HG03354 (cell line): Measurements from ENCODE around the gene IQCE.

Experiments used
- ATAC-seq: cut with Tn5 transposase; IDR thresholded peaks from one replicate; pipeline ENCODE4 v1.9.1; 2021; ENCODE audit warnings: mild to moderate bottlenecking; ENCODE audit not compliant: unreplicated experiment, poor library complexity, severe bottlenecking

IQCE gene

DNA sequence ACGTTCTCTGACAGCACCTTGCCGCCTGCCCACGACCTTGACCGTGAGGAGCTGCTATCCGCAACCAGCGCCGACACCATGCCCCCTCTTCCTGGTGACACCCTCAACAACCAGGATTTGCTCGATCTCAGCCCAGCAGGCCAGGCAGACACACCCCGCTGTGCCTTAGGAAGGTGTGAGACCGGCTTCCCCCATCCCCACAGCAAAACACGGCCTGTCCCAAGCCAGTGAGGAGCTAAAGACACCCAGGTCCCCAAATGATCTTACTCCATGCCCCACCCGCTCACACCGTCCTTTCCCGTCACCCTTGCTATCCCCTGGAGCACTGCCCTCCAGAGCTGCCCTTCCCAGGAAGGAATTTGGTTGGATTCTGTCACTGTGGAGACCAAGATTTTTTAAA lies 51.7 kb downstream of the IQCE start:
- ATAC-seq: no peak

DNA sequence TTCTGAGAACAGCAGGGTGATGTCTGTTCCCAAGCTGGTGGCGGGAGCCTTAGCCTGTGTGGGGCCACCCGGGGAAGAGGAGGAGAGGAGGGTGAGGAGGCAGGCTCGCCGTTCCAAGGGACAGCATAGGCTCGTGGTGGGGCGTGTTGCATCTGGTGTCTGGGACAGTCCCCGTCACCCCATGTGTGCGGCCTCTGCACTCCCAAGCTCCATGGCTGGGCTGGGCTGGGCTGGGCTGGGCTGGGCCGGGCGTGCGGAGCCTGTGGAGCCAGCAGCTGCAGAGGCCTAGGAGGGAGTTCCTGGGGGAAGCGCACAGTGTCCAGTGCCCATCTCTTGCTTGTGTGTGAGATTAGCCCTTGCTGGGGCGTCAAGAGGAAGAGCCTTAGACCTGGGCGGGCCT lies 52.1 kb downstream of the IQCE start:
- no peak for ATAC-seq

DNA sequence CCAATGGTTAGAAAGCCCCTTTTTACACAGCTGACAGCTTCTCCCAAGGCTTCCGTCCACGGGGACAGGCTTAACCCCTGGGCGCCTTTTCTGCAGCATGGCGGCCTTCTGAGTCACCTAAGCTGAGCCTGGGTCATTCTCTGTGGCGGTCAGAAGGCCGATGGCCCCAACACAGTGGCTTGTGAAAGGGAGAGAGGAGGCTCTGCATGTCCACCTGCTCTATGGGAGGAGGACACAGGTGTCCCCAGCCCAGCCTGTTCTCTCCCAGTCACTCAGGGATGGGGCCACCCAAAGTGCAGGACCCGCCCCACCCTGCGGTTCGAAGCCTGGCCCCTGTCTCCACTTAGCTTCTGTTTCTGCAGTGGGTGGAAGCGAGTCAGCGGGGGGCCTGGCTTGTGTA lies 52.6 kb downstream of the IQCE start:
- no peak for ATAC-seq

DNA sequence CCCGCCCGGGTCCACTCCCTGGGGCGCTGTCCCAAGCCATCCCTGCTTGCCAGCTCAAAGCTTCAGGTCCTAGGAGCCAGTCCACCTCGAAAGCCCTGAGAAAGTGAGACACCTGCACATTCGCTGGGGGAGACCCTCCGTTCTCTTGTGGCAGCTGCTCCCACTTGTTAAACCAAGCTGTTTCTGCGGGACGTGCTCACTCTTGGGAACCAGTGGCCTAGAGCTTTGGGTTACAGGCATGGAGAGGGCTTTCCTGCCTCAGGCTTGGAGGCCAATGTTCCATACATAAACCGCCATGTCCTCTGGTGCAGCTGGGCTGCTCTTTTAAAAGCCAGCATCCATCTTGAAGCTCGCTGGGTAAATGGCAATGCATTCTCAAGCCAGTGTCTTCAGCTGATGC lies 53.1 kb downstream of the IQCE start:
- ATAC-seq: no peak

DNA sequence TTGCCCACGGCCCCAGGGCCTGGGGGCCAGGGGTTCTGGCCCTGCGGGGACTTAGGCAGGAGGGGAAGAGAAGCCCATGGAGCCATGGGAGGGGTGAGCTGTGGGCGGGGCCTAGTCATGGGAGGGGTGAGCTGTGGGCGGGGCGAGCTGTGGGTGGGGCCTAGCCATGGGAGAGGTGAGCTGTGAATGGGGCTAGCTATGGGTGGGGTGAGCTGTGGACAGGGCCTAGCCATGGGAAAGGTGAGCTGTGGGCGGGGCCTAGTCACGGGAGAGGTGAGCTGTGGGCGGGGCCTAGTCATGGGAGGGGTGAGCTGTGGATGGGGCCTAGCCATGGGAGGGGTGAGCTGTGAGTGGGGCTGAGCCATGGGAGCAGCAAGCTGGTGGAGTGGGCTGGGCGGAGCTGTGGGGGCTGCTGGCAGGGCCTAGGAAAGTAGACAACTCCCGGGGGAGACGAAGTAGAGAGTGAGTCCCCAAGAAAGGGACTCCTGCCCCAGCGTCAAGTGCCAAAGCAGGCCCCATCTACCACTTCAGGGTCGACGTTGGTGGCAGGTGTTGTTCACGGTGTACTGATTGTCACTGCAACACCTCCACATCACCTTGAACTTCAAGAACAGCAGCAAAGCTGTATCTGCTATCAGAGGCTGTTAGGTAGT lies 53.8 kb downstream of the IQCE start:
- no peak for ATAC-seq

DNA sequence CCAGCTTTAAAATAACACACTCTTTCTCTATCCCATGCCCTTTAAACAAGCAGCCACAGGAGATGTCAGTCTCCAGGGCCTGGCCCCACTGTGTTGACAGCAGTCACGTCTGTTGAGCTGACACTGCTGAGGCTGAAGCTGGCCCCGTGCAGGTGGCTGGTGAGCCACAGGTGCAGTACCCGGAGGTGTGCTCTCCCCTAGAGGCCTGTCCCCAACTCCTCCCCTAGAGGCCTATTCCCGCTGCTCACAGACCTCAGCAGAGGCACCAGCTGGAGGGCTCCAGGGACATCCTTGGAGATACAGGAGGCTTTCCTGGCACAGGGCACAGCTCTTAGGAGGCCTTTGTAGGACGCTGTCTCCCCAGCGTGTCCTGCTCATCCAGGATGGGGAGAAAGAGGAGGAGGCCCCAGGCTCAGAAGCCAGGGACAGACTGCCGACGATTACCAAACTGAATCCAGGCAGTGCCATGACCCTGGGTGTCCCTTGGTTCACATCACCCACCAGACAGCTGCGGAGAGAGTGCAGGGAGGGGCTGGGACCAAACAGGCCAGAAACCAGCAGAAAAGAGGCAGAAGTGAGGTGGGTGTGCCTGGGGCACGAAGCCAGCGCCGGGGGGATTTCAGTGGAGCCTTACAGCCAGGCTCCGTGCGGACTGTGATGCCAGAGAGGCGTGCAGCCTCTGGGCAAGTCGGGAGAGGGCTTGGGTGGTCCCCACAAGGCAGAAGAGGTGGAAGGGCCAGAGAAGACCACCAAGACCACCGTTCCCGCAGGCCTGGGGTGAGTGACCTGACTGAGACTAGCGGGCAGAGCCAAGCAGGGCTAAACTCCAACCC lies 54.5 kb downstream of the IQCE start:
- no peak for ATAC-seq

DNA sequence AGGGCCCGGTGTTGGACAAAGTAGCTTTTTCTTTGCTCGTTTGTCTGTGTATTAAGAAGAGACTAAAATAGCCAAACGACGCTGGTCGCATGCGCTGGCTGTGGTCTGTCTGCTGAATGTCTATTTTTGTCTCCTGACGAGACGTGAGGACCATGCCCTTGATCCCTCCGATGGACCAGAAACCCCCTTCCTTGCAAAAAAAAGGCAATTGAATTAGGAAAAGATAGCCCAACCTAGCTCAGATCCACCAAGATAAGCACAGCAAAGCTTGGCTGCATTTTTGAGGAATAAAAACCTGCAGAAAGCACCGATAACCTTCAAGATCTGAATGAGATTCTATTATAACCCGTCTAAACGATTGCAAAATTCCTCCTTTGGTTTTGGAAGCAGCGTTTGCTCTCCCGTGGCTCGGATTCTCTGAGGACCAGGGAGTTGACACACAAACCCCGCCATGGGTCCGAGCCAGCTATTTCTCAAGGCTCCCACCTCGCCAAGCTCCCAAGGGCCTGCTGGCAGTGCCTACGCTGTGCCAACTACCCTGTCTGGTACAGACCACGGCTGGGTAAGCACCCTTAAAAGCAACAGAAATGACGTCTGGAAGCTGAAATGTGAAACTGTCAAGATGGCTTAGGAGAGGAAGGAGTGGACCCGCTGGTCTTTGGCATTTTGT lies 55.3 kb downstream of the IQCE start:
- no peak for ATAC-seq

DNA sequence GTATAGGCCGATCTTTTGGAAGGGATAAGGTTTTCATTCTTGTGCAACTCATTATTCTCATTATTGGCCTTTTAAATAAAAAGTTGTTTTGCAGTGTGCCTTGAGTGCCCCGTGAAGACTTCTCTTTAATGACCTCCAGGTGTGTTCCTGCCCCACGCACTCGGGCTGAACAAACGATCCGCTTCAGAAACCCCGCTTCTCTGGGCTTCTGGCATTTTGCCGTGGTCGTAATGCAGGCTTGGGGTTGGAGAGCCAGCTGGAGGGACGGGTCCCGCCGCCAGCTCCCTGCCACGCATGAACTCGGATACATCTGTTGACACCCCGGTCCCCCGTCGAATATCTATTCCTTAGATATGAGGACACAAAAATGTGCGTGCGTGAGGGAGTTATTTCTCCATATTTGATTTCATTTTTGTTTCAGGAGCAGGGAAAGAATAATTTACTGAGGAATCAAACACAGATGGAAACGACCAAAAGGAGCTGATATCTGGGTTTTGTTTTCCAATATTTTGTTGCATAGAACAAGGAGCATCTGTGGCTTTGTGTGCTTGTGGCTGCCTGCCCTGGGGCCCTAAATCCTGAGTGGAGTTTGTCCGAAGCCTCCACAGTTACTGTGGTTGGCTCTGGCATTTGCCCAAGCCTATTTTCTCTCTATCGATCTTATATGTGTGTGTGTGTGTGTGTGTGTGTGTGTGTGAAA lies 56.0 kb downstream of the IQCE start:
- no peak for ATAC-seq

DNA sequence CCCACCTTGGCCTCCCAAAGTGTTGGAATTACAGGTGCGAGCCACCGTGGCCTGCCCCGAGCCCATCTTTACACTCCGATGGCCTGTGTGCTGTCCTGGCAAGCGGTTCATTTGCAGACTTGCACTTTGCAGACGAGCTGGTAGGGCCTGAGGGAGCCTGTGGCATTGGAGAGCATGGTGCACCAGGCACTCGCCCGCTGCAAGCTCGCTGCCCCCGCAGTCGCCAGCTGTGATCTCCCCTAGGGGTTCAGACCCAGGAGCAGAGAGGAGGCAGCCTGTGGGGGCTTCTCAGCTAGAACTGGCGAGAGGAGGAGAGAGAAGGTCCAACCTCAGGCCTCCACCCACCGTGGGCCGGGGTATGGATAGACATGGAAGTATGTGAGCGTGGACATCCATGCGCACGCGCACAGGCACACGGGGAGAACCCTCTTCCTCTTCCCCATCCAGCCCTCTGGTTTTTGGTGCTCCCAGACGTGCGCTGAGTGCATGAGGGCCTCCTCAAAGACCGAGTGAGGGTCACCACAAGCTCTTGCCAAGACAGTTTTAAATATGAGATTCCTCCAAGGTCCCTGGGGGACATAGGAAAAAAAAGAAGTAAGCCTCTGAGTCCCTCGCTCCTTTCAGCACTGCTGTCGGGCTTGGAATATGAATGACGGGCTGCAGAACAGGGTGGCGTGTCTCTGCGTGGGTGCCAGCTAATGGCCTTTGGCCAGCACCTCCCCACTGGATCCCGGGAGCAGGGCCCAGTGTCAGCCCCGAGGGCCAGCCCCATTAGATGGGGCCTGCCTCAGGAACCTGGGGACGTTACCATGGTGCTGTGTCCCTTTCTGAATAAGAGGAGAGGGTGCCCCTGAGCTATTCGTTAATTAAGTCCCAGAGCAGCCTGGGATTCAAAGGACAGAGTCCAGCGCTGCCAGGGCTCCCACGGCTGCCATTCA lies 57.9 kb downstream of the IQCE start:
- no peak for ATAC-seq

DNA sequence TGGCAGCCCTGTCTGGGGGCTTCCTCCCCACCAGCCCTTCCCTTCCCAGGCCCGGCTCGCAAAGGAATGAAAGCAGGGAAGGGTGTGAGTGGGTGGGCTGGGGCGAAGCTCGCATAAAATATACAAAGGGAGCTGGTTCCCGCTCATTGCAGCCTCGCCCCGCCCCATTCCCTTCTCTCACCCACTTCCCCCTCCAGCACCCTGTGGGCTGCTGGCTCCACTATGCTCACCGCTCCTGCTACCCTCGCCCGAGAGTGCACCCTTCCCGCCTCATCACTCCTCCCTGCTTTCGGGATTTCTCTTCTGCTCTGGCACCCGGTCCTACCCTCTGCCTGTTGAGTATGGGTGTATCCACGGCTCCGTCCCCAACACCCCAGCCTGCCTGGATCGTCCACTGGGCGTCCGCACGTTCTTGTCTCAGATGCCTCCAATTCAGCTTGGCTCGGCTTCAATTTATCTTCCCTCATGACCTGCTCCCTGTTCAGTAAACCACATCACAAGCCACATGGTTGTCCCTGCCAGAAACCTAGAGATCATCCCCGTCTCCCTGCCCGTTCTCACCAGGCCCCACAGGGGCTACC lies 58.6 kb downstream of the IQCE start:
- ATAC-seq: no peak

DNA sequence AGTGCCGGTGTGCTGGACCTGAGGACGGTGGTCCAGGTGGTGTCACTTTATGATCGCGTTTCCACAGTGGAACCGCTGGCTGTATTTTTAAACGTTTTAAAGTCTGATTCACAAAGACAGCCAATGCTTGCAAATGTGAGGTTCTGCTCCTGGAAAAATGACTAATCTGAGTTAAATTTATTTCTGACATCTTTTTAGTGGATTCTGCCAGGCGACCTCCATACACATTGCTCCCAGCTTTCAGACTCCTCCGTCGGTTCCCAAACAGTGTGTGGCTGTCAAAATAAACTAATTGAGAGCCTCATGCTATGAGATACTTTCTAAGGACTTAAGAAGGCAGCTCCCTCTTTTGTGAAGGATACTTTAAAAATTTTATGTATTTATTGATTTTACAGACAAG lies 60.3 kb downstream of the IQCE start:
- ATAC-seq: no peak

DNA sequence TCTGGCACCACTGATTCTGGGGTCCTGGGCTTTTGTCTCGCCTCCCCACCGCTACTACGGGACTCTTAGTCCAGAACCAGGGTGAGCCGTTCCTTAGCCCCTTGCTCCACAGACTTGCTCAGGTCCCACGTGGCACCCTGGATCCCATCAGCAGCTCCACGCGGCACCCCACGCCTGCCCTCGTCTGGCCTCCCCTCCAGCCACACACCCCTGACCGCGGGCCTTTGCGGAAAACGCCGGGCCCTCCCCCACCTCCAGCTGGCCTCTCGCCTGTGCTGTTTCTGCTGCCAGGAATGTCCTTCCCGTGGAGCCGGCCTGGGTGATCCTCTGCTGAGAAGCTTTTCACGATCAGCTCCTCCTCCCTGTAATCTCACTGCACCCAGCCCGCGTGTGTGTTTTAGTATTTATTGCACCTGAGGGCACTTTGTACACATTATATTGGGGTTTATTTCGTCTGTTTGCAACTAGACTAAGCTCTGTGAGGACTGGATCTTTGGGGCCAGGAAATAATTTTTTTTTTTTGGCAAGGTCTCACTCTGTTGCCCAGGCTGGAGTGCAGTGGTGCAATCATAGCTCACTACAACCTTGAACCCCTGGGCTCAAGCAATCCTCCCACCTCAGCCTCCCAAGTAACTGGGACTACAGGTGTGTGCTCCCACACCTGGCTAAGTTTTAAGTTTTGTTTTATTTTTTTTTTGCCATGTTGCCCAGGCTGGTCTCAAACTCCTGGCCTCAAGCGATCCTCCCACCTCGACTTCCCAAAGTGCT lies 62.5 kb downstream of the IQCE start:
- no peak for ATAC-seq

DNA sequence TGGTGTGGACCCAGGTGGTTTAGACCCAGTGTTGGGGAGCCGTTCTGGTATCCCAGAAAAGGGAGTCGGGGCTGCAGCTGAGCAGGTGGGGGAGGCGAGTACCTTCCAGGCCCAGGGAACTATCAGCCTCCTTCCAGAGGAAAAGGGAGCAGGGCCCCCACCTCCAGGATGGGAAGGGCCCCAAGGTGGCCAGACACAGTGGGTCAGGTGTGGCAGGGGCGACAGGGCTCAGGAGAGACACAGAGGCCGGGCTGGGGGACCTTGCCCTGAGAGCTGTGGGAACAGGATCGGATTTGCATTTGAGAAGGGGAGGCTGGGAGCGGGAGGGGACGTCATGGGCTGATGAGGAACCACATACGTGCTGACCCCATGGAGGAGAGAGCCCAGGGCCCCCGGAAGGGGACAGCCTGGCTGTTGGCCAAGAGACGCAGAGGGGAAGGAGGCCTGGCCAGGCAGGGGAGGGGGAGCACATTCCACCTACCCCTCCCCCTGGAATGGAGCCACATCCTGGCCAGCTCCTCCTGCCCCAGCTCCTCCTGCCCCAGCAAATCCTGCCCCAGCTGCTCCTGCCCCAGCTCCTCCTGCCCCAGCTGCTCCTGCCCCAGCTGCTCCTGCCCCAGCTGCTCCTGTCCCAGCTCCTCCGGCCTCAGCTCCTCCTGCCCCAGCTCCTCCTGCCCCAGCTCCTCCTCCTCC lies 63.3 kb downstream of the IQCE start:
- no peak for ATAC-seq

DNA sequence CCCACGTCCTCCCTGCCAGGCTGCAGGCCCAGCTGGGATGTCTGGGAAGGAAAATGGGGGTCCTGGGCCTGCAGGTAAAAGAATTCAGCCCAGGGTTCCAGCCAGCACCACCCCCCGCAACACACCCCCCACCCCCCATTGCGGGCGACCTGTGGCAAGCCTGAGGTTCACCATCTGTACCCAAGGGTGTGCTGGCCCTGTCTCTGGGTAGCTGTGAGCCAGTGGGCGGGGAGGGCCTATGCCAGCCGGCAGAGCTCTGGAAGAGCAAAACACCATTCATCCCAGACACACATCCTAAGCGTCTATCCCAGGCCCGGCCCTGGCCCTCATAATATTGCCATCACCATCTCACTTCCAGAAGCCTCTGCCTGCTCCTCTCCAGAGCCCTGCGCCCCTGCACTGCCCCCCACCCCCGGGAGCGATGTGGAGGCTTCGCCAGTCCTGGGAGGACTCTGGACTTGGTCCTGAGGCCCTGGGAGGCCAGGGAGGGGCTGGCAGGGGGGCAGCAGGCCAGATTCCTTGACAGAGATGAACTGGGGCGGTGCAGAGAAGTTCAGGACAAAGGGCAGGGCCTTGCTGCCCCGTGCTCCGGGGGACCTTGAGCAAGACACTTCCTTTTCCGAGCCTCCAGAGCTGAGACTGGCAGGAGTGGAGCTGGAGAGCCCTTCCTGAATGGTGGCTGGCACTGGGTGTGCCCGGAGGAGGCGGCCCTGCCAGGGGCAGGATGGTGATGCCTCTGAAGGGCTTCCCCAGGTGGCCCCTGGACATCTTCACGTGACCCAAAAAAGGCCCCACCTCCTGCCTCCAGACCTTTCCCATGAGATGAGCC lies 64.3 kb downstream of the IQCE start:
- no peak for ATAC-seq

DNA sequence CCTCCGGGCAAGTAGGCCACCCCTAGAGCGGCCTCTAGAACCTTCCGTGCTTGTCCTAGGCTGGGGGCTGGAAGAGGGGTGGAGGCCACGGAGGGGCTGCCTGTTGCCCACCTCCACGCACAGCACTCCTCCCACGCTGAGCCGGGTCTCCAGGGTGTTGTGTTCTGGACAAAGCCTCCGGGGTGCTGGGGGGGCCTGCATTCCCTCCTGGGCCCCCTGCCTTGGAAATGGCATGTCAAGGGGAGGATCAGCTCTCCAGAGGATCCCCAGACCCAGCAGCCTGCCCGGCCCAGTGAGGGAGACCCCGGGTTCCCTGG lies 64.9 kb downstream of the IQCE start:
- no peak for ATAC-seq

DNA sequence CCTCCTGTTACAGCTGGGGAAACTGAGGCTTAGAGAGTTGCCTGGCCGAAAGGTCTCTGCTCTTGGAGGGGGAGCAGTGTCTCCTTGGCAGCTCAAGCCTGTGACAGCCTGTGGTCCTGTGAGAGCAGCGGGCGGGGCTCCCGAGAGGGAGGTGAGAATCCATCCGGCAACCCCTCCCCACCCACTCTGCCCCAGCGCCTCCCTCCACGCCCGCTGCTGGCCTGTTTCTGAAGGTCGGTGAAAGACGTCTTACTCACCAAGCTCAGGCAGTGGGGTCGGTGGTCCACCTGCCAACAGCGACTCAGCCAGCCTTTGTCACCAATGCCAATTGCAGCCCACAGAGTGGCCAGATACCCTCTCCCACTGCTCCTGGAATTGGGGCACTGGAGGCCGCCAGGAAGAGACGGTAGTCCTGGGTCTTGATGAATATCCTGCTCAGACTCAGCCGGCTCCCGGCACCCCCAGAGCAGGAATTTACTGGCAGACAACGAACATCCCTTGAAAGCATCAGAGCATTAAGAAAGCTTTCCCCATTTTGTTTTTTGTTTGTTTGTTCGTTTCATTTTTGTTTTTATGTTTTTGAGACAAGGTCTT lies 65.6 kb downstream of the IQCE start:
- no peak for ATAC-seq
